Parathyroid adenoma (tissue), 2 donors: Measurements from ENCODE around the gene PDZD7.

Experiments used
- H2AFZ ChIP-seq: fragments of 300-600 bp; sonication (generic); one replicate; pipeline ENCODE4 v1.7.0; 2017; ENCODE audit warnings: antibody characterized with exemption, mild to moderate bottlenecking
- H3K27ac ChIP-seq: fragments of 300-600 bp; sonication (generic); one replicate; pipeline ENCODE4 v1.7.0; 2017
- H3K27me3 ChIP-seq: fragments of 300-600 bp; sonication (generic); one replicate; pipeline ENCODE4 v1.7.0; 2017; ENCODE audit warnings: low read length; ENCODE audit not compliant: control insufficient read depth, insufficient read depth
- H3K36me3 ChIP-seq: fragments of 300-600 bp; sonication (generic); one replicate; pipeline ENCODE4 v1.7.0; 2017; ENCODE audit warnings: low read length; ENCODE audit not compliant: control insufficient read depth, insufficient read depth
- H3K4me1 ChIP-seq: fragments of 300-600 bp; sonication (generic); one replicate; pipeline ENCODE4 v1.7.0; 2017; ENCODE audit warnings: control low read depth
- H3K4me2 ChIP-seq: fragments of 300-600 bp; sonication (generic); one replicate; pipeline ENCODE4 v1.7.0; 2017; ENCODE audit warnings: low read length
- H3K4me3 ChIP-seq: fragments of 300-600 bp; sonication (generic); one replicate; pipeline ENCODE4 v1.7.0; 2017; ENCODE audit warnings: low read depth, low read length
- H3K79me2 ChIP-seq: fragments of 300-600 bp; sonication (generic); one replicate; pipeline ENCODE4 v1.7.0; 2017; ENCODE audit warnings: control low read depth
- H3K9ac ChIP-seq: fragments of 300-600 bp; sonication (generic); one replicate; pipeline ENCODE4 v1.7.0; 2017; ENCODE audit warnings: mild to moderate bottlenecking
- H3K9me3 ChIP-seq: fragments of 300-600 bp; sonication (generic); one replicate; pipeline ENCODE4 v1.7.0; 2017; ENCODE audit warnings: low read length; ENCODE audit not compliant: control insufficient read depth
- CTCF ChIP-seq: fragments of 300-600 bp; sonication (generic); IDR thresholded peaks from one replicate; pipeline ENCODE4 v1.7.0; 2017; ENCODE audit warnings: antibody characterized with exemption, mild to moderate bottlenecking
- donor health status: primary hyperparathyroidism.

The PDZD7 gene

GRCh38 chr10:101061624-101062231, 30.8 kb upstream of the PDZD7 start, which contains the start of gene KAZALD1:
Gene KAZALD1, plus strand, starts transcription at chr10:101061989. Its CDS starts 604 bp downstream, at chr10:101062593.
- Histone ChIP-seq H3K9me3 (no peaks in the 10 kb centered on the region), H2AFZ (peak within 1 kb of the TSS; percentile 92), H3K79me2 (no peaks in the 10 kb centered on the region), H3K36me3 (no peaks in the 10 kb centered on the region), H3K27ac (peak within 1 kb of the TSS; percentile 82), H3K4me2 (peak within 1 kb of the TSS; percentile 88), H3K4me1 (peaks cover 6% of the 10 kb centered on the region), H3K27me3 (no peaks in the 10 kb centered on the region), H3K4me3 (peak within 1 kb of the TSS; percentile 89), H3K9ac (peak within 1 kb of the TSS; percentile 22)
- TF ChIP-seq CTCF: no peak

- Histone ChIP-seq H3K79me2 (no peaks in the 10 kb centered on the region), H3K9me3 (no peaks in the 10 kb centered on the region), H3K27ac (peak overlapping the region; percentile 82), H3K4me1 (peaks cover 6% of the 10 kb centered on the region), H3K36me3 (no peaks in the 10 kb centered on the region), H3K9ac (peak overlapping the region; percentile 22), H2AFZ (peak overlapping the region; percentile 92), H3K4me2 (peak overlapping the region; percentile 88), H3K27me3 (no peaks in the 10 kb centered on the region), H3K4me3 (peak overlapping the region; percentile 89)
- no peak for TF ChIP-seq CTCF
Measured at GRCh38 chr10:101060951-101061623, 30.2 kb upstream of the PDZD7 start.

- Histone ChIP-seq H3K4me2 (peak overlapping the region; percentile 88), H2AFZ (peak overlapping the region; percentile 92), H3K79me2 (no peaks in the 10 kb centered on the region), H3K27me3 (no peaks in the 10 kb centered on the region), H3K36me3 (no peaks in the 10 kb centered on the region), H3K9ac (peak overlapping the region; percentile 22), H3K9me3 (no peaks in the 10 kb centered on the region), H3K4me3 (peak overlapping the region; percentile 89), H3K27ac (peak overlapping the region; percentile 82), H3K4me1 (peaks cover 6% of the 10 kb centered on the region)
- TF ChIP-seq CTCF: peak; percentile 91
Measured at GRCh38 chr10:101060036-101060950, 29.4 kb upstream of the PDZD7 start.

- no peak overlapping the region for H3K4me3 ChIP-seq
- no peak overlapping the region for H3K27ac ChIP-seq
- no peaks in the 10 kb centered on the region for H3K79me2 ChIP-seq
- no peak overlapping the region for H3K9ac ChIP-seq
- no peak overlapping the region for H2AFZ ChIP-seq
- H3K36me3 ChIP-seq: no peaks in the 10 kb centered on the region
- H3K27me3 ChIP-seq: no peaks in the 10 kb centered on the region
- TF ChIP-seq CTCF: no peak
- H3K4me2 ChIP-seq: no peak overlapping the region
- H3K9me3 ChIP-seq: no peaks in the 10 kb centered on the region
- H3K4me1 ChIP-seq: peaks cover 6% of the 10 kb centered on the region
Measured at GRCh38 chr10:101056365-101057151, 25.6 kb upstream of the PDZD7 start.
